IPS-15b (cell line): Measurements from ENCODE around the gene OPRM1.
"Not testable (repeated sequence)": the region's sequence is repeated elsewhere in the genome, so short reads cannot be mapped to it uniquely, and the experiment has no call there.

Experiments
- H3K27me3 ChIP-seq: one replicate; pipeline ENCODE4 v1.6.1; 2013; ENCODE audit warnings: low read length; ENCODE audit not compliant: control insufficient read depth, insufficient read depth
- H3K36me3 ChIP-seq: one replicate; pipeline ENCODE4 v1.6.1; 2013; ENCODE audit warnings: low read length; ENCODE audit not compliant: control insufficient read depth, insufficient read depth
- H3K4me1 ChIP-seq: one replicate; pipeline ENCODE4 v1.6.1; 2013; ENCODE audit warnings: mild to moderate bottlenecking, low read length; ENCODE audit not compliant: control insufficient read depth, insufficient read depth
- H3K4me3 ChIP-seq: one replicate; pipeline ENCODE4 v1.5.1; 2013; ENCODE audit warnings: low read depth, low read length
- H3K9ac ChIP-seq: one replicate; pipeline ENCODE4 v1.6.1; 2013; ENCODE audit warnings: low read depth, mild to moderate bottlenecking, low read length
- H3K9me3 ChIP-seq: one replicate; pipeline ENCODE4 v1.6.1; 2013; ENCODE audit warnings: mild to moderate bottlenecking, low read length; ENCODE audit not compliant: control insufficient read depth, insufficient read depth

Gene OPRM1

DNA sequence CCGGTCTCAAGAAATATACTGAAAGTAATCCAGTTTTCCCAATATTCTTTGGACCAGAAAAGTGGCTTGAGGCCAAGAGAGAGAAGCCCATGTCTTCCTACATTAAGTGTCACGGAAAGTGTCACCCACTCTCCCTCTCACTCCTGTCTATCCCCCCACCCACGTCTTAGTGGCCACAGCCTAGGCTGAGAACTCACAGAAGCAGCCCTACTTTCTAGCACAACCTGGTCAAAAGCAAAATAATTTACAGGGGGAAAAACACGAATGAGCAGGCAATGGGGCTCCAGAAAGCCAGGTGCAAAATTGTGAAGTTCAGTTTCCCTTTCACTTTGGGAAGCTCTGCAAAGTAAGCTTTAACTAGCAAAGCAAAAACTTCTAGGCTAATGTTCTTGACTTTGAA, 118.0 kb downstream of the OPRM1 start:
- Histone ChIP-seq H3K4me1 (peaks cover 8% of the 10 kb centered on the region), H3K36me3 (no peaks in the 10 kb centered on the region), H3K9ac (no peak overlapping the region), H3K9me3 (peaks cover 3% of the 10 kb centered on the region), H3K4me3 (no peak overlapping the region), H3K27me3 (no peaks in the 10 kb centered on the region)

DNA sequence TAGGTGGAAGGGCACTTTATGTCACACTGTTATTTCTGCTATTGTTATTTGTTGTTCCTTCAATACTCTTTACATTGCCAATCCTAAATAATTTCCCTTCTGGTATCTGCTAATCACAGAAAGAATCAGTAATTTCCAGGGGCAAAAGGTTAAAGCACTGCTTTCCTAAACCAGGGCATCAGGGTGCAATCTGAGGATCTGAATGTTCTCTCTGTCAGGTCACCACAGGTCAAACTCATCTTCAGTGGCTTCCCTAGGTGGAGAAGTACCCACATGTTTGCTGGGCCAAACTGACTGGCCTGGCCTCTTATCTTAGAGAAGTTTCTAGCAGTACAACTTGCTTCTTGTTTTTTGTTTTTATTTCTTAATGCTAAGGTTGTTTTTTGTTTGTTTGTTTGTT, 118.7 kb downstream of the OPRM1 start:
- H3K9me3 ChIP-seq: peaks cover 3% of the 10 kb centered on the region
- no peaks in the 10 kb centered on the region for H3K27me3 ChIP-seq
- H3K4me3 ChIP-seq: no peak overlapping the region
- peaks cover 8% of the 10 kb centered on the region for H3K4me1 ChIP-seq
- H3K9ac ChIP-seq: no peak overlapping the region
- no peaks in the 10 kb centered on the region for H3K36me3 ChIP-seq

DNA sequence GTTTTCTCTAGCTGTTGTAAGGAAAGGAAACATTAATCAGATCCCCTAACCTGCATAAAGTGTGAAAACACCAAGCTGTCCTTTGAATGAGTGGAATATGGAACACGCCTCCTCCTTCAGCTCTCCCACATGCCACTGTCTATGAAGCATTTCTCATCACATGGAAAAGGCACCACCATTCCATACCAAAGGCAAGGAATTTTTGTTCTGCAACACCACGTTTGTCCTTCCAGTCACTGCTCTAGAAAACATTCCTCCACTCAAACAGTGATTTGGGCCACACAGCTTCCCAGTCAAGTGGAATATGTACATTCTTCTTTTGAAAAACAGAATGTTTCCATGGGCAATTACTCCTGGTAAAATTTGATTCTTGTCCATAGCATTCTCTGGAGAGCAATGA, 120.1 kb downstream of the OPRM1 start:
- no peak overlapping the region for H3K4me3 ChIP-seq
- H3K9ac ChIP-seq: no peak overlapping the region
- H3K27me3 ChIP-seq: no peaks in the 10 kb centered on the region
- H3K36me3 ChIP-seq: no peaks in the 10 kb centered on the region
- peaks cover 3% of the 10 kb centered on the region for H3K9me3 ChIP-seq
- H3K4me1 ChIP-seq: peaks cover 8% of the 10 kb centered on the region

DNA sequence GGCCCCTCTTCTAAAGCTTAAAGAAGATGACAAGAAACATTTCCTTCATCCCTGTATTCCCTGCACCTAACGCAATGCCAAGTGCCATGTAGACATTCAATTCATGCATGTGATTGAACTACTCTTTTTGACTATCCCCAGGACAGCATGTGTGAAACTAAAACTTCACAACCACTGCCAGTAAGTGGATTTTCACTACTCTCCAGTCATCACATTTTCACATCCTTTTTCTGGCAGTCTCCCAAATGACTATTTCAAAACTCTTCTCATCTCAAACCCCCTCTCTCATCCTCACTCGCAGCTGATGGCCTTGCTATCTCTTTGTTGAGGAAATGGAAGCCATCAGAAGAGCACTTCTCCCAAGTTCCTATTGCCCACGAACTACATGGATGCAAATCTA, 122.6 kb downstream of the OPRM1 start:
- H3K9ac ChIP-seq: no peak overlapping the region
- H3K4me3 ChIP-seq: no peak overlapping the region
- no peaks in the 10 kb centered on the region for H3K9me3 ChIP-seq
- H3K27me3 ChIP-seq: no peaks in the 10 kb centered on the region
- peaks cover 3% of the 10 kb centered on the region for H3K4me1 ChIP-seq
- no peaks in the 10 kb centered on the region for H3K36me3 ChIP-seq

DNA sequence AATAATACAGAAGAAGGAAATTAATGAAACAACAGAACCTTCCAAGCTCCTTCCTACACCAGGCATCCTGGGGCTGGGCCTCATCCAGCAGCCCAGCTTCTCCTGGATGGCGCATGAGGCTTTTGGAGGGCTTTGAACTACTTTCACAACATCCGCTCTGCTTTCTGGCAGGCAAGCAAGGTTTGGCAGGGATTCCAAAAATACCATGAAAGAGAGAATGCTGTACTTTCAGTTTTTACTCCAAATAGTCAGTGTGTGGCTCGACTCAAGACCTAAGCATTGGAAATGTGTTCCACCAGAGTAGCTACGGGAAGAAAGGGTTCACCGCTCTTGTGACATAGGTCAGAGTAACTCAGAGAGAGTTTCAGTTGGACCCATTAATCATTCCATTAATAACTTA, 125.4 kb downstream of the OPRM1 start:
- Histone ChIP-seq H3K4me3 (no peak overlapping the region), H3K9ac (no peak overlapping the region), H3K36me3 (no peaks in the 10 kb centered on the region), H3K27me3 (no peaks in the 10 kb centered on the region), H3K9me3 (no peaks in the 10 kb centered on the region), H3K4me1 (no peaks in the 10 kb centered on the region)

DNA sequence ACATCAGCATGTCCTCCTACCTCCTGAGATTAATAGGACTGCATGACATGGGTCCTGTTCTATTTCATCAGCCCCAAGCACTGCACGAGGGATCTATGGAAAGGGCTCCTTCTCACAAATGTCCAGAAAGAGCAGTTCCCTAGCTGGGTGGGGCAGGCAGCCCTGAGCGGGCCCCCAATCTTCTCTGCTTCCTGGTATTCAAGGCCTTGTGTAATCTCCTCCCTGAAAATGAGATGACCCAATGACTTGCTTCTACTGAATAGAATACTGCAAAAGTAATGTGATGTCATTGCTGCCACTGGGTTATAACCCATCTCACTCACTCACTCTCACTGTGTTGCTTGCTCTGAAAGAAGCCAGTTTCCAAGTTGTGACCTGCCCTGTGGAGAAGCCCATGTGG, 126.4 kb downstream of the OPRM1 start:
- Histone ChIP-seq H3K9ac (no peak overlapping the region), H3K4me3 (no peak overlapping the region)

DNA sequence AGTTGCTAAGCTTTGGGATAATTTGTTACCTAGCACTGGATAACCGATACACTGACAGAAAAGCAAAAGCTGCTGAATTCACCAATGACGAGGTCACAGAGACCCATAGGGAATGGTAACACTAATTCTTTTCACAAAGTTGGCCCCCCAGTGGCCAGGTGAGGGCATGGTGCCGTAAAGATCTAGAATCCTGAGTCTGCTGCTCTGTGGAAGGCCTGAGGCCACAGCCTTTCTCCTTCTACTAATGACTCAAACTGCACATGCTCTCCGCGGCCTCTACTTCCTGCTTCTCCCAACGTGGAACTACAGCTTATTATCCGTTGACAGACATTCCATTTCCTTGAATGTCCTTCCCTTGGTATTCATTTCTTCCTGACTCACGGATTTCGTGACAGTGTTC, 127.1 kb downstream of the OPRM1 start:
- Histone ChIP-seq H3K9me3 (no peaks in the 10 kb centered on the region), H3K27me3 (no peaks in the 10 kb centered on the region), H3K4me3 (no peak overlapping the region), H3K36me3 (no peaks in the 10 kb centered on the region), H3K4me1 (no peaks in the 10 kb centered on the region), H3K9ac (no peak overlapping the region)

More for the DNA sequence above, 126.4 kb downstream of the OPRM1 start:
- Histone ChIP-seq H3K4me1 (no peaks in the 10 kb centered on the region), H3K9me3 (no peaks in the 10 kb centered on the region), H3K27me3 (no peaks in the 10 kb centered on the region), H3K36me3 (no peaks in the 10 kb centered on the region)

DNA sequence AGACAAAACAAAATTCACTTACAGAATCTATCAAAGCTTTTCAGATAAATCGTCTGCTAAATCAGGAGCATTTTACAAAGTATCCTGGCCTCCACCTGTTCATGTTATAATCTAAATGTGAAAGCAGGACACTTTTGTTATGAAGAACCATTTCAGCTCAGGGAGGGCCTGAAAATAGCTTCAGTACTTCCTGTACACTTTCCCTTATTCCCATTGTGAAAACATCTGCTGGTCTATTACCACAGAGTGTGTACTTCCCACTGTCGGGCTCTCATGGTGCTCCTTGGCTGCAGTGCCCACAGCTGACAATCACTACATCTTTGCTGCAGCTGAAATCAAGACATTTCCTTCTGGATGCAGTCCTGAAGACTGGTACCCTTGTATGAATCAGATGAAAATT, 128.1 kb downstream of the OPRM1 start:
- H3K9ac ChIP-seq: no peak overlapping the region
- no peaks in the 10 kb centered on the region for H3K36me3 ChIP-seq
- H3K4me3 ChIP-seq: no peak overlapping the region
- H3K4me1 ChIP-seq: no peaks in the 10 kb centered on the region
- H3K27me3 ChIP-seq: no peaks in the 10 kb centered on the region
- no peaks in the 10 kb centered on the region for H3K9me3 ChIP-seq

DNA sequence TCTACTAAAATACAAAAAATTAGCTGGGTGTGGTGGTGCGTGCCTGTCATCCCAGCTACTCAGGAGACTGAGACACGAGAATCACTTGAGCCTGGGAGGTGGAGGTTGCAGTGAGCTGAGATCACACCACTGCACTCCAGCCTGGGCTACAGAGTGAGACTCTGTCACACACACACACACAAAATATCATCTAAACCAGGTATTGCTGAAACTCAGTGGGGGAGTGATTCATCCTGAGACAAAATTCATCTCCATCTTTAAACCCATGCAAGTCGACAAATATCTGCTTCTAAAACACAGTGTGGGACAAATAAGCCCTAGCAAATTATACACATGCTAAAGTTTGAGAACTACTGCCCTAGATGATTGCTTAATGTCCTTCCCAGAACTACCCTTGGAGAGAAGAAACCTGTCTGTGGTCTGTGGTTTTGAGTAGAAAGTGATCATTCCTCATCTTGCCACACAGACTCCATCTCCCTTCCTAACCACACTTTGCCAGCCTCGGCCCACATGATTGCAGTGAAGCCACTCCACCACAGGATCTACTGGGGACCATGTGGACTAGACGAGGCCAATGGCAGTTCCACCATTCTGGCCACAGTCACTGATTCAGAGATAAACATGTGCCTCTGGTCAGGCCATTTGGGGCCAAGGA, 130.3 kb downstream of the OPRM1 start:
- Histone ChIP-seq H3K9me3 (no peaks in the 10 kb centered on the region), H3K4me3 (no peak overlapping the region), H3K9ac (no peak overlapping the region), H3K36me3 (no peaks in the 10 kb centered on the region), H3K4me1 (no peaks in the 10 kb centered on the region), H3K27me3 (no peaks in the 10 kb centered on the region)

DNA sequence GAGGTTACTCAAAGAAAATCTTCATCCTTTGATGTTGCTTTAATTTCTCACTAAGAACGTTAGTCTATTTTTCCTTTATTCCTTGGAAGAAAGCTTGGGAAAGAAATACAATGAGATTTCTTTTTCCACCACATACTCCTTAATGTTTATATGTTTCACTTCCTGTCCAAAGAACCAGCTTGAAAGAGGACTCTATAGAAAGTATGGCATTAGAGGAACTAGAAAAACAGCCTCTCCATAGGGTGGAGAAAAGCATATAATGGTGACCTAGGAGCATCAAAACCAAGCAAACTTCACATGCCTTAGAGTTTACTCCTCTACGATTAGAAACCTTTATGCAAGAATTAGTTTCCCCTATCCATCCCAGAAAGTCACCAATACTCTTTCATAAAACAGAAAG, 131.1 kb downstream of the OPRM1 start:
- Histone ChIP-seq H3K9ac (no peak overlapping the region), H3K9me3 (no peaks in the 10 kb centered on the region), H3K27me3 (no peaks in the 10 kb centered on the region), H3K4me1 (no peaks in the 10 kb centered on the region), H3K36me3 (no peaks in the 10 kb centered on the region), H3K4me3 (no peak overlapping the region)

DNA sequence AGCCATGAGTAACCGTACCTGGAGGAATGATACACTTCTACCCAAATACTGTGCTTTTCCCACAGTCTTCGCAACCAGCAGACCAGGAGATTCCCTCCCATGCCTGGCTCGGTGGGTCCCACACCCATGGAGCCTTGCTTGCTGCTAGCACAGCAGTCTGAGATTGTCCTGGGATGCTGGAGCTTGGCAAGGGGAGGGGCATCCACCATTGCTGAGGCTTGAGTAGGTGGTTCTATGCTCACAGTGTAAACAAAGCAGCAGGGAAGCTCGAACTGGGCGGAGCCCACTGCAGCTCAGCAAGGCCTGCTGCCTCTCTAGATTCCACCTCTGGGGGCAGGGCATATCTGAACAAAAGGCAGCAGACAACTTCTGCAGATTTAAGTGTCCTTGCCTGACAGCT, 133.4 kb downstream of the OPRM1 start:
- H3K27me3 ChIP-seq, H3K9me3 ChIP-seq, H3K36me3 ChIP-seq, H3K9ac ChIP-seq, H3K4me1 ChIP-seq, H3K4me3 ChIP-seq: not testable (repeated sequence)

DNA sequence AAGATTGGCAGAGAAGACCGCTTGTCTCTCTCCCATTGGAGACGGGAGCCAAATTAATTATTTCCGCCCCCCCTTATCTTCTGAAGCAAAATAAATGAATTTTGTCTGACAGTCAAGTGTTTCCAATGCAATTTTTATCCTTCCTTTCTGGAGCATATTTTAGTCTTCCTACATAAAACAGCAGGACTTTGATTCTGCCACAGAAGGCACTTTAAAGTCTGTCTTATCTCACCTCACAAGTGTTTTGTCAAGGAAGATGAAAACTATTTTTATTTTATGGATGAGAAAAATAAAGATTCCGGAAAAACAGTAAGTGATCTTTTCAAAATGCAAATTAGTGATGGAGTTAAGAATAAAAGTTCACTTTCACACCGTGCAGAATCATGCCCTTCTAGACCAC, 140.4 kb downstream of the OPRM1 start:
- Histone ChIP-seq H3K4me3 (no peak overlapping the region), H3K9me3 (no peaks in the 10 kb centered on the region), H3K36me3 (no peaks in the 10 kb centered on the region), H3K27me3 (no peaks in the 10 kb centered on the region), H3K9ac (no peak overlapping the region), H3K4me1 (no peaks in the 10 kb centered on the region)
